ENCODE results near the gene ZNF574.

- TF ChIP-seq CTCF (IDR thresholded peaks at IDR 0.05) (no peak), POLR2A (IDR thresholded peaks at IDR 0.05) (no peak)
Observed at GRCh38 chr19:42075364-42075615, 676 bp upstream of the ZNF574 start.
